H1 (cell line): ENCODE results near the gene DUOX1. TPM values are rescaled to one million over a fixed set of nuclear protein-coding genes. Genes with fewer than 3 reads are reported as not detected.
A peak's percentile ranks its signal among the peaks of the same experiment; 100 is the strongest.

ENCODE experiments used
- CTCF ChIA-PET: fragments of 300-600 bp; sonication (Branson Sonifier 250); formaldehyde crosslinking; loops from one replicate; lab custom pipeline; 2021; ENCODE audit not compliant: partially characterized antibody; lab: Charles Lee
- POLR2A ChIA-PET: fragments of 300-600 bp; sonication (Branson Sonifier 250); formaldehyde crosslinking; loops from one replicate; lab custom pipeline; 2021; ENCODE audit warnings: inconsistent platforms; ENCODE audit not compliant: partially characterized antibody; lab: Charles Lee
- DNase-seq, 2 experiments: peaks; one replicate each; pipeline versions ENCODE4 v3.0.0 to v3.0.0-alpha.2; 2010 to 2022; ENCODE audit warnings: low spot score in 2 of 2, low read depth in 1 of 2, mixed read lengths in 1 of 2
- FAIRE-seq: peaks from 2 replicates; lab custom pipeline; 2011; peaks lifted over from hg19 to GRCh38; lab: Jason Lieb, UNC
- H2AFZ ChIP-seq: 2 replicates; pipeline ENCODE4 v1.8.1; 2012; ENCODE audit warnings: low read length, inconsistent platforms
- H2AK5ac ChIP-seq: 2 replicates; pipeline ENCODE4 v1.6.1; 2013; ENCODE audit warnings: low read depth, low read length
- H2BK120ac ChIP-seq: replicated peaks from 2 replicates; pipeline ENCODE3; 2013; ENCODE audit warnings: low read depth, low read length, inconsistent platforms
- H2BK12ac ChIP-seq: 2 replicates; pipeline ENCODE4 v1.6.1; 2013; ENCODE audit warnings: low read depth, low read length
- H2BK15ac ChIP-seq: 2 replicates; pipeline ENCODE4 v1.6.1; 2013; ENCODE audit warnings: low read length
- H2BK20ac ChIP-seq: 2 replicates; pipeline ENCODE4 v1.6.1; 2013; ENCODE audit warnings: low read length
- H2BK5ac ChIP-seq: 2 replicates; pipeline ENCODE4 v1.6.1; 2013; ENCODE audit warnings: low read depth, low read length
- H3K14ac ChIP-seq: 2 replicates; pipeline ENCODE4 v1.6.1; 2013; ENCODE audit warnings: inconsistent platforms; ENCODE audit not compliant: insufficient read length
- H3K18ac ChIP-seq: 2 replicates; pipeline ENCODE4 v1.6.1; 2013; ENCODE audit warnings: low read length; ENCODE audit errors: extremely low read depth
- H3K23ac ChIP-seq: 2 replicates; pipeline ENCODE4 v1.6.1; 2013; ENCODE audit warnings: inconsistent platforms; ENCODE audit not compliant: insufficient read length
- H3K23me2 ChIP-seq: 2 replicates; pipeline ENCODE4 v1.6.1; 2013; ENCODE audit warnings: low read depth, low read length
- H3K27ac ChIP-seq: 2 replicates; pipeline ENCODE4 v1.6.1; 2011; ENCODE audit warnings: low read depth, low read length, inconsistent platforms
- H3K27me3 ChIP-seq, 4 experiments: replicated peaks in 1 of 4; 1 replicate in 1 of 4; 2 replicates in 3 of 4; pipeline versions ENCODE4 v1.6.1 to v1.8.1; 2011 to 2013; ENCODE audit warnings: low read length in 3 of 4, mild to moderate bottlenecking in 3 of 4, inconsistent platforms in 2 of 4, mixed read lengths in 2 of 4, moderate library complexity in 1 of 4; ENCODE audit not compliant: control insufficient read depth in 3 of 4, insufficient read depth in 3 of 4; ENCODE audit errors: extremely low read depth in 1 of 4
- H3K36me3 ChIP-seq, 4 experiments: 2 replicates each; pipeline versions ENCODE4 v1.6.1 to v1.8.1; 2011 to 2013; ENCODE audit warnings: mild to moderate bottlenecking in 4 of 4, low read length in 3 of 4, moderate library complexity in 2 of 4, control low read depth in 1 of 4, inconsistent platforms in 1 of 4; ENCODE audit not compliant: insufficient read depth in 4 of 4, control insufficient read depth in 2 of 4
- H3K4ac ChIP-seq: replicated peaks from 2 replicates; pipeline ENCODE3; 2013; ENCODE audit warnings: low read length, low read depth, mixed read lengths, inconsistent platforms; ENCODE audit not compliant: insufficient read length
- H3K4me1 ChIP-seq, 4 experiments: replicated peaks in 1 of 4; 1 replicate in 1 of 4; 2 replicates in 3 of 4; pipeline versions ENCODE4 v1.6.1 to v1.8.1; 2011 to 2013; ENCODE audit warnings: low read length in 3 of 4, inconsistent platforms in 2 of 4, mixed read lengths in 1 of 4; ENCODE audit not compliant: insufficient read depth in 4 of 4, control insufficient read depth in 3 of 4
- H3K4me2 ChIP-seq, 2 experiments: 2 replicates each; pipeline versions ENCODE4 v1.6.1 to v1.8.1; 2011 to 2013; ENCODE audit warnings: low read depth in 2 of 2, low read length in 2 of 2, control low read depth in 1 of 2, inconsistent platforms in 1 of 2, mild to moderate bottlenecking in 1 of 2; ENCODE audit not compliant: insufficient read depth in 1 of 2
- H3K4me3 ChIP-seq, 4 experiments: fragments of 200-600, 300-600 bp in 1 of 4; sonication (generic), shearing (Covaris generic), sonication (Bioruptor Twin) in 1 of 4; 2 replicates each; pipeline versions ENCODE4 v1.5.1 to v1.8.1; 2011 to 2016; ENCODE audit warnings: low read length in 4 of 4, low read depth in 3 of 4, control low read depth in 2 of 4, inconsistent platforms in 2 of 4, mild to moderate bottlenecking in 2 of 4, mixed read lengths in 1 of 4, moderate library complexity in 1 of 4; ENCODE audit not compliant: insufficient read depth in 2 of 4; ENCODE audit errors: extremely low read depth in 1 of 4
- H3K56ac ChIP-seq: replicated peaks from 2 replicates; pipeline ENCODE3; 2013; ENCODE audit warnings: low read depth, mild to moderate bottlenecking, mixed read lengths, low read length, inconsistent platforms; ENCODE audit not compliant: insufficient read length
- H3K79me1 ChIP-seq: 2 replicates; pipeline ENCODE4 v1.6.1; 2013; ENCODE audit warnings: low read depth, low read length, control low read depth
- H3K79me2 ChIP-seq, 2 experiments: 2 replicates each; pipeline versions ENCODE4 v1.6.1 to v1.8.1; 2012 to 2013; ENCODE audit warnings: low read length in 2 of 2, mild to moderate bottlenecking in 2 of 2, inconsistent platforms in 1 of 2; ENCODE audit not compliant: insufficient read depth in 2 of 2, control insufficient read depth in 1 of 2
- H3K9ac ChIP-seq, 4 experiments: replicated peaks in 1 of 4; 1 replicate in 1 of 4; 2 replicates in 3 of 4; pipeline versions ENCODE4 v1.6.1 to v1.8.1; 2011 to 2013; ENCODE audit warnings: low read depth in 3 of 4, low read length in 3 of 4, control low read depth in 2 of 4, mild to moderate bottlenecking in 2 of 4, moderate library complexity in 2 of 4, inconsistent platforms in 1 of 4; ENCODE audit errors: extremely low read depth in 1 of 4
- H3K9me3 ChIP-seq, 2 experiments: 2 replicates each; pipeline versions ENCODE4 v1.6.1 to v1.8.1; 2012 to 2013; ENCODE audit warnings: mild to moderate bottlenecking in 2 of 2, moderate library complexity in 2 of 2, control low read depth in 1 of 2, inconsistent platforms in 1 of 2, low read depth in 1 of 2, low read length in 1 of 2, mixed read lengths in 1 of 2; ENCODE audit not compliant: insufficient read depth in 2 of 2
- H4K20me1 ChIP-seq, 2 experiments: replicated peaks in 1 of 2; 2 replicates each; pipeline versions ENCODE3 to v1.8.1; 2011 to 2013; ENCODE audit warnings: inconsistent platforms in 2 of 2, low read length in 2 of 2, mild to moderate bottlenecking in 1 of 2; ENCODE audit not compliant: insufficient read depth in 2 of 2, control insufficient read depth in 1 of 2
- H4K5ac ChIP-seq: 2 replicates; pipeline ENCODE4 v1.6.1; 2013; ENCODE audit warnings: low read length, low read depth, mixed read lengths, inconsistent platforms; ENCODE audit not compliant: insufficient read length
- H4K8ac ChIP-seq: 2 replicates; pipeline ENCODE4 v1.8.0; 2013; ENCODE audit warnings: mild to moderate bottlenecking, moderate library complexity, low read length, inconsistent platforms; ENCODE audit not compliant: insufficient read depth; ENCODE audit errors: extremely low read depth
- H4K91ac ChIP-seq: replicated peaks from 2 replicates; pipeline ENCODE3; 2013; ENCODE audit warnings: low read length, mixed read lengths, inconsistent platforms; ENCODE audit not compliant: insufficient read length
- EZH2 ChIP-seq: fragments of 200-600 bp; sonication (generic); IDR thresholded peaks from 2 replicates; pipeline ENCODE4 v1.7.1; 2012; ENCODE audit warnings: low read depth, mild to moderate bottlenecking, moderate library complexity, low read length, inconsistent platforms; ENCODE audit not compliant: severe bottlenecking
- RFX5 ChIP-seq: IDR thresholded peaks from 2 replicates; pipeline ENCODE4 v1.6.1; 2011; ENCODE audit warnings: low read depth, low read length, improper control_type of control experiment, borderline replicate concordance
- RNF2 ChIP-seq: fragments of 200-900, 300-1000 bp; sonication (generic); IDR thresholded peaks from 2 replicates; pipeline ENCODE4 v1.7.1; 2016; ENCODE audit warnings: borderline replicate concordance, low read depth, mild to moderate bottlenecking, antibody characterized with exemption, low read length; ENCODE audit not compliant: poor library complexity, severe bottlenecking; ENCODE audit errors: missing control alignments
- SUZ12 ChIP-seq: fragments of 200-600 bp; sonication (generic); IDR thresholded peaks from 2 replicates; pipeline ENCODE4 v1.6.1; 2012; ENCODE audit warnings: mild to moderate bottlenecking, inconsistent platforms, low read length, moderate library complexity, mixed read lengths
- WGBS, 2 experiments: shearing (Covaris generic) in 1 of 2; methylation state at CpG; one replicate each; pipeline versions ENCODE4 v1.1.6 to v1.1.7; 2013 to 2015; ENCODE audit warnings: low lambda C conversion rate in 2 of 2, mixed read lengths in 2 of 2, inconsistent platforms in 1 of 2, low coverage in 1 of 2, missing lambda C conversion rate in 1 of 2; ENCODE audit not compliant: insufficient replicate concordance in 2 of 2, insufficient coverage in 1 of 2, insufficient read length in 1 of 2; ENCODE audit errors: extremely low coverage in 1 of 2, missing lambda C conversion rate in 1 of 2; 5-methylcytosine and 5-hydroxymethylcytosine counted together
- polyA plus RNA-seq, 7 experiments: library from polyadenylated mRNA; depleted of rRNA in 3 of 7; stranded (reverse) in 5 of 7; unstranded in 2 of 7; fragments of >200 nt in 5 of 7; fragments of 200-250 nt in 2 of 7; gene quantifications; 1 replicate in 5 of 7; 2 replicates in 1 of 7; 4 replicates in 1 of 7; pipeline versions ENCODE4 v1.2.1 to v1.2.3, GENCODE V29; 2011 to 2013; ENCODE audit warnings: missing spikeins in 2 of 7, mixed read lengths in 2 of 7
- total RNA-seq: library from RNA; stranded (reverse); fragmentation: NEBNext Ultra II Directional; extraction: Animal tissue kit (Norgen Biotek cat#: 25700); gene quantifications from 2 replicates; pipeline ENCODE4 v1.2.1, GENCODE V29; 2021

DUOX1 gene
- total and polyA plus RNA-seq, 2 of the 8 experiments (the other 6 are each of a cell fraction or from before 2014, with no cell fraction given) = 0.84 to 1.4 TPM

- no peak within 1 kb of the TSS for H3K14ac ChIP-seq
- peak within 1 kb of the TSS; percentile 4 to 57 (median 25); a peak in 7 of 8 replicates for H3K4me3 ChIP-seq
- no peak within 1 kb of the TSS for H3K23ac ChIP-seq
- 13% methylated on average over 39 of the region's 42 CpGs; no CpG with 5 or more reads in 1 of the 2 experiments for WGBS, 2 experiments
- no peak within 1 kb of the TSS for H3K9ac ChIP-seq
- no peak within 1 kb of the TSS for H4K5ac ChIP-seq
- TF ChIP-seq RFX5 (no peak), SUZ12 (peak; percentile 93), RNF2 (peak; percentile 64), EZH2 (peak; percentile 97)
- no peak for DNase-seq
- no peaks in the 10 kb centered on the region for H3K79me2 ChIP-seq
- peaks cover 0 to 7% (median 0%) of the 10 kb centered on the region in 4 experiments; a peak in 1 of 8 replicates for H3K36me3 ChIP-seq
- H3K27me3 ChIP-seq = peaks cover 85 to 92% (median 86%) of the 10 kb centered on the region in 4 experiments
- H3K4me2 ChIP-seq = peak within 1 kb of the TSS; percentile 84 to 85
- H3K4ac ChIP-seq = no peak within 1 kb of the TSS
- H4K20me1 ChIP-seq = peaks cover 21 to 44% of the 10 kb centered on the region in 2 experiments
- peak within 1 kb of the TSS; percentile 68; the same call in 1 of the 2 replicates for H2BK12ac ChIP-seq
- H3K56ac ChIP-seq = no peak within 1 kb of the TSS
- peak within 1 kb of the TSS; percentile 88; the same call in 1 of the 2 replicates for H2BK15ac ChIP-seq
- no peaks in the 10 kb centered on the region; a peak in 1 of 4 replicates for H3K9me3 ChIP-seq
- no peak for FAIRE-seq
- peaks cover 0 to 31% (median 24%) of the 10 kb centered on the region in 4 experiments; a peak in 6 of 7 replicates for H3K4me1 ChIP-seq
- H2BK5ac ChIP-seq = no peak within 1 kb of the TSS; the same call in 1 of the 2 replicates
- H2BK120ac ChIP-seq = no peak within 1 kb of the TSS
- H2BK20ac ChIP-seq = peak within 1 kb of the TSS; percentile 90; the same call in 1 of the 2 replicates
- H3K23me2 ChIP-seq = peaks cover 6% of the 10 kb centered on the region; the same call in 1 of the 2 replicates
- no peak within 1 kb of the TSS for H3K27ac ChIP-seq
- peak within 1 kb of the TSS; percentile 43; the same call in 1 of the 2 replicates for H4K8ac ChIP-seq
- H2AK5ac ChIP-seq = no peak within 1 kb of the TSS
- H4K91ac ChIP-seq = no peak within 1 kb of the TSS
- ChIA-PET CTCF (interaction anchor here (0.7 to 5.5 kb wide), 8 partner anchors 11 to 260 kb away, joined by 3 to 45 read pairs (median 4); partner anchors contain the start of genes DUOX1 and DUOXA1), POLR2A (interaction anchor here (1.2 kb wide), 1 partner anchor 50 kb away, joined by 3 read pairs; no protein-coding TSS in a partner anchor)
- H3K18ac ChIP-seq = peak within 1 kb of the TSS; percentile 32; the same call in 1 of the 2 replicates
- H3K79me1 ChIP-seq = no peaks in the 10 kb centered on the region
- H2AFZ ChIP-seq = no peak within 1 kb of the TSS
Measured at GRCh38 chr15:45114076-45114750, 15.6 kb upstream of the DUOX1 start, which contains the start of the genes DUOX2 and DUOXA2. DUOX2 (minus strand) TSS chr15:45114172; CDS start chr15:45113411, 761 bp downstream. DUOXA2 (plus strand) TSS chr15:45114326; CDS start chr15:45114606, 280 bp downstream.
